Ovary (tissue), 3 donors: ENCODE results near the gene ANO3.

ENCODE experiments used
- EP300 ChIP-seq: sonication (generic); formaldehyde crosslinking; IDR thresholded peaks from one replicate; pipeline ENCODE4 v1.6.1; 2017; ENCODE audit warnings: antibody characterized with exemption
- TF ChIP-seq, protein P1 (sequence below), 3 donors: fragments of 450-650 bp in 2 of 3; fragments of 200-600 bp in 1 of 3; IDR thresholded peaks; one replicate each; pipeline versions ENCODE4 v1.5.1 to v1.8.0; 2016 to 2022; ENCODE audit warnings: antibody characterized with exemption in 3 of 3, mild to moderate bottlenecking in 1 of 3
- donor health status: DM: no; HTN: no; CAD: no.

DNA sequence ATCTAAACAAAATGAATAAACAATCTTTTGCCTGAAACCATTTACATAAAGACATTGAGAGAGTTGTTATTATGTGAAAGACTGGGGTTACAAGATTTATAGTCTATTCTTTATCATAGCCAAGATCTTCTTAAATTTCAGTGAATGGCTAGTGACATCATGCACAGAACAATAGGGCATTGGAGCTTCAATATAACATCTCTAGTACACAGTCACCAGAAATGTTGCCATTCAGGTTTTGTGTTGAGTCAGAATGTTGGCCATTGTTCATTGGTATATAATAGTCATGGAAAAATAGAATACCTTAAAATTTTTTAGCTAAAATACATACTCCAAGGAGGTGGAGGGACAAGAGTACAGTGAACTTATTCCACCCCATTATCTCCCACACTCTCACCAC, 345.6 kb downstream of the ANO3 start:
- TF ChIP-seq, protein P1, sequence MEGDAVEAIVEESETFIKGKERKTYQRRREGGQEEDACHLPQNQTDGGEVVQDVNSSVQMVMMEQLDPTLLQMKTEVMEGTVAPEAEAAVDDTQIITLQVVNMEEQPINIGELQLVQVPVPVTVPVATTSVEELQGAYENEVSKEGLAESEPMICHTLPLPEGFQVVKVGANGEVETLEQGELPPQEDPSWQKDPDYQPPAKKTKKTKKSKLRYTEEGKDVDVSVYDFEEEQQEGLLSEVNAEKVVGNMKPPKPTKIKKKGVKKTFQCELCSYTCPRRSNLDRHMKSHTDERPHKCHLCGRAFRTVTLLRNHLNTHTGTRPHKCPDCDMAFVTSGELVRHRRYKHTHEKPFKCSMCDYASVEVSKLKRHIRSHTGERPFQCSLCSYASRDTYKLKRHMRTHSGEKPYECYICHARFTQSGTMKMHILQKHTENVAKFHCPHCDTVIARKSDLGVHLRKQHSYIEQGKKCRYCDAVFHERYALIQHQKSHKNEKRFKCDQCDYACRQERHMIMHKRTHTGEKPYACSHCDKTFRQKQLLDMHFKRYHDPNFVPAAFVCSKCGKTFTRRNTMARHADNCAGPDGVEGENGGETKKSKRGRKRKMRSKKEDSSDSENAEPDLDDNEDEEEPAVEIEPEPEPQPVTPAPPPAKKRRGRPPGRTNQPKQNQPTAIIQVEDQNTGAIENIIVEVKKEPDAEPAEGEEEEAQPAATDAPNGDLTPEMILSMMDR (IDR thresholded peaks at IDR 0.05) = no peak
- TF ChIP-seq EP300 = no peak
